Inferior parietal cortex (tissue), 1 donor: ENCODE results near the gene ICAM4.
"Not testable (repeated sequence)": the region's sequence is repeated elsewhere in the genome, so short reads cannot be mapped to it uniquely, and the experiment has no call there.

Source experiments
- DNase-seq: peaks from one replicate; pipeline ENCODE4 v3.0.0-alpha.2; 2016; ENCODE audit errors: extremely low spot score

The ICAM4 gene

DNA sequence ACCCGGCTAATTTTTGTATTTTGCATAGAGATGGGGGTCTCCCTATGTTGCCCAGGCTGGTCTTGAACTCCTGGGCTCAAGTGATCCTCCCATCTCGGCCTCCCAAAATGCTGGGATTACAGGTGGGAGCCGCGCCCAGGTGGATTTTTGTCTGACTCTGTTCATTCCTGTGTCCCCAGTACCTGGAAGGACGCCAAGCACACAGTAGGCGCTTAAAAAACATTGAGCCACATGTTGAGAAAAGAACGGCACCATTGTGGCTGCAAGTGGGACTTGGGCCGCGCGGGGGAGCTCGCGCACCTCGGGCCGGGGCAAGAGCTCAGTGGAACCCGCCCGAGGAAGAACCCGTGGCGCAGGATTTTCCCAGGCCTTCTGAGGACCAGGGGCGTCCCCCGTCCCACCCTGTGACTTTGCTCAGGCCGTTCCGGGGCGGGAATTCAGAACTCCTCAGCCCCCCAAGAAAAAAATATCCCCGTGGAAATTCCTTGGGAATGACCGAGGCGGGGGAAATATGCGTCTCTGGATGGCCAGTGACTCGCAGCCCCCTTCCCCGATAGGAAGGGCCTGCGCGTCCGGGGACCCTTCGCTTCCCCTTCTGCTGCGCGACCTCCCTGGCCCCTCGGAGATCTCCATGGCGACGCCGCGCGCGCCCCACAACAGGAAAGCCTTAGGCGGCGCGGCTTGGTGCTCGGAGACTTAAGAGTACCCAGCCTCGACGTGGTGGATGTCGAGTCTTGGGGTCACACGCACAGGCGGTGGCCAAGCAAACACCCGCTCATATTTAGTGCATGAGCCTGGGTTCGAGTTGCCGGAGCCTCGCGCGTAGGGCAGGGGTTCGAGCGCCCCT lies 17.2 kb upstream of the ICAM4 start:
- peak; percentile 69 for DNase-seq

DNA sequence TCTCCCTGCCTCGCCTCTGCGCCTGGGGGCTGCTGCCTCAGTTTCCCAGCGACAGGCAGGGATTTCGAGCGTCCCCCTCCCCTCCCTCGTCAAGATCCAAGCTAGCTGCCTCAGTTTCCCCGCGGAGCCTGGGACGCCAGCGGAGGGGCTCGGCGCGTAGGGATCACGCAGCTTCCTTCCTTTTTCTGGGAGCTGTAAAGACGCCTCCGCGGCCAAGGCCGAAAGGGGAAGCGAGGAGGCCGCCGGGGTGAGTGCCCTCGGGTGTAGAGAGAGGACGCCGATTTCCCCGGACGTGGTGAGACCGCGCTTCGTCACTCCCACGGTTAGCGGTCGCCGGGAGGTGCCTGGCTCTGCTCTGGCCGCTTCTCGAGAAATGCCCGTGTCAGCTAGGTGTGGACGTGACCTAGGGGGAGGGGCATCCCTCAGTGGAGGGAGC lies 16.6 kb upstream of the ICAM4 start:
- DNase-seq: no peak

DNA sequence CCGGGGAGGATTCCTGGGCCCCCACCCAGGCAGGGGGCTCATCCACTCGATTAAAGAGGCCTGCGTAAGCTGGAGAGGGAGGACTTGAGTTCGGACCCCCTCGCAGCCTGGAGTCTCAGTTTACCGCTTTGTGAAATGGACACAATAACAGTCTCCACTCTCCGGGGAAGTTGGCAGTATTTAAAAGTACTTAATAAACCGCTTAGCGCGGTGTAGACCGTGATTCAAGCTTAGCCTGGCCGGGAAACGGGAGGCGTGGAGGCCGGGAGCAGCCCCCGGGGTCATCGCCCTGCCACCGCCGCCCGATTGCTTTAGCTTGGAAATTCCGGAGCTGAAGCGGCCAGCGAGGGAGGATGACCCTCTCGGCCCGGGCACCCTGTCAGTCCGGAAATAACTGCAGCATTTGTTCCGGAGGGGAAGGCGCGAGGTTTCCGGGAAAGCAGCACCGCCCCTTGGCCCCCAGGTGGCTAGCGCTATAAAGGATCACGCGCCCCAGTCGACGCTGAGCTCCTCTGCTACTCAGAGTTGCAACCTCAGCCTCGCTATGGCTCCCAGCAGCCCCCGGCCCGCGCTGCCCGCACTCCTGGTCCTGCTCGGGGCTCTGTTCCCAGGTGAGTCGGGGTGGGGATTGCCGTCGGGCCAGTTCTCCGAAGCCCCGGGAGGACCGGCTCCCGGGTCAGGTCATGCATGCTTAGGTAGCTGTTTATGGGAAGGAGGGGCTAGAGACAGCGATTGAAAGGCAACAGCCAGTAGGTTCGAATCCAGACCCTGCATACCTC lies 15.9 kb upstream of the ICAM4 start, which contains the start of gene ICAM1:
ICAM1 (plus strand) TSS at position 505 of the 779 bp plus-strand sequence; CDS start at position 545, 40 bp downstream.
- DNase-seq: no peak

DNA sequence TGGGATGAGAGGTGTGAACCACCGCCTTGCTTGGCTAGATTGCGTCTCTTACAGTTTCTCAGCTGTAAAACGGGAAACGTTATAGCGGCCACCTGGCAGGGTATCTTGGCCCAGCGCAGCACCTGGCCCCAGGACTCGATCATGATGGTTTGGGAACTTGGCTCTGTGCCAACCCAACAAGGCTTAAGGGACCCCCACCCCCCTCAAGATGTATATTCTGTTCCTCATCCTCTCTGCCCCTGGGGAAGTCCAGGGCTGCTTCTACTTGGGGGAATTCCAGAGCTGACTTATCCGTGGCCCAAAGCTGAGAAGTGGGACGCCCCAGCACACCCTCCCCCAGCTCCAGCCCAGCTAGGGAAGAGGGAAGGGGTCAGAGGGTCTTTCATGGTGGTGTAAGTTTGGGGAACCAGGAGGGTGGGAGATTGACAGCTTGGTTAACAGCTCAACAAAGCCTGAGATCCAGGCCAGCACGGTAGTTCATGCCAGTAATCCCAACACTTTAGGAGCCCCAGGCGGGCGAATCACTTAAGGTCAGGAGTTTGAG lies 15.1 kb upstream of the ICAM4 start:
- no peak for DNase-seq

DNA sequence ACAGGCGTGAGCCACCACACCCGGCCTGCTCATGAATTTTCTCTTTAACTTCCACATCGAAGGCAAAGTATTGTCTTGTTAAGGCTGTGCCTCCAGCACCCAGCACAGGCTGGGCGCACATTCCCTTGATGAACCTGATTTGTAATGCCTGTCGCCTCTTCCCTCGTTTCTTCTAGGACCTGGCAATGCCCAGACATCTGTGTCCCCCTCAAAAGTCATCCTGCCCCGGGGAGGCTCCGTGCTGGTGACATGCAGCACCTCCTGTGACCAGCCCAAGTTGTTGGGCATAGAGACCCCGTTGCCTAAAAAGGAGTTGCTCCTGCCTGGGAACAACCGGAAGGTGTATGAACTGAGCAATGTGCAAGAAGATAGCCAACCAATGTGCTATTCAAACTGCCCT lies 12.2 kb upstream of the ICAM4 start:
- DNase-seq: no peak

DNA sequence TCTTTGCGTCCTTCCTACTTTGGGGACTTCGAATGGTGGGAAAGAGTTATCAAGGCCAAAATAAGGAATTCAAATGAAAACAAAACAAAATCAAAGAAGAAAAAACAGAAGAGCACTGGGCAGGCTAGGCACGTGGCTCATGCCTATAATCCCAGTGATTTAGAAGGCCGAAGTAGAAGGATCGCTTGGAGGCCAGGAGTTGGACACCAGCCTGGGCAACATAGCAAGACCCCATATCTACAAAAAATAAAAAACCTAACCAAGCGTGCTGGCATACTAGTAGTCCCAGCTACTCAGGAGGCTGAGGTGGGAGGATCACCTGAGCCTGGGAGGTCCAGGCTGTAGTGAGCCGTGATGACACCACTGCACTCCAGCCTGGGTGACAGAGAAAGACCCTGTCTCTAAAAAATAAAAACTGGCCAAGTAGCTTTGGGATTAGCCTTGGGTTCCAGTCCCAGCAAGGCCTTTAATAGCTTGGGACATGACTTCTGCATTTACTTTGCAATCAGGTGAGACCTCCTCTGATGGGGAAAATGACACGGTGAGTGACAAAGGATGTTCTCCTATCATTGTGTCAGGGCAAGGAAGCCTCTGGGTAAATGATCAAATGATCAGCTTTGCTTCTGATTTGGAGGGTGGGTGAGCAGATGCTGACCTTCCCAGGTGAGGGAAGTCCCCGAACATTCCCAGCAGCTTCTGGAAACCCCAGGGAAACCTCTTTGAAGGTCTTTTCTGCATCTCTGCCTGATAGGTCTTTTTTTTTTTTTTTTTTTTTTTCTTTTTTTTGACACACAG lies 8.8 kb upstream of the ICAM4 start:
- no peak for DNase-seq

DNA sequence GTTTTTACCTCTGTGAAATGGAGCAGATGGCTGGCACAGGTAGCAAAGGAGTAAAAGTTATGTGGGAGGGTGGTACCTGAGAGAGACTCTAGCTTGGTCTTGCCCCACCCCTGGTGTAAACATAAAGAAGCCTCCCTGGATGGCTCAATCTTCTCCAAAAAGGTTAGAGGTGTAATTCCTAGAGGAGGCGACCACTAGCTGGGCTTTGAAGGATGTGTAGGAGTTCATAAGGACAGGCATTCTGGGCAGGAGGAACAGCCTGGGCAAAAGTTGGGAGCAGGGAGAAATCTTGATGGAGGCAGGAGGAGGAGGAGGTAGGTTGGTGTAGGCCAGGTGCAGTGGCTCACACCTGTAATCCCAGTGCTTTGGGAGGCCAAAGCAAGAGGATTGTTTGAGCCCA lies 7.8 kb upstream of the ICAM4 start:
- DNase-seq: no peak

DNA sequence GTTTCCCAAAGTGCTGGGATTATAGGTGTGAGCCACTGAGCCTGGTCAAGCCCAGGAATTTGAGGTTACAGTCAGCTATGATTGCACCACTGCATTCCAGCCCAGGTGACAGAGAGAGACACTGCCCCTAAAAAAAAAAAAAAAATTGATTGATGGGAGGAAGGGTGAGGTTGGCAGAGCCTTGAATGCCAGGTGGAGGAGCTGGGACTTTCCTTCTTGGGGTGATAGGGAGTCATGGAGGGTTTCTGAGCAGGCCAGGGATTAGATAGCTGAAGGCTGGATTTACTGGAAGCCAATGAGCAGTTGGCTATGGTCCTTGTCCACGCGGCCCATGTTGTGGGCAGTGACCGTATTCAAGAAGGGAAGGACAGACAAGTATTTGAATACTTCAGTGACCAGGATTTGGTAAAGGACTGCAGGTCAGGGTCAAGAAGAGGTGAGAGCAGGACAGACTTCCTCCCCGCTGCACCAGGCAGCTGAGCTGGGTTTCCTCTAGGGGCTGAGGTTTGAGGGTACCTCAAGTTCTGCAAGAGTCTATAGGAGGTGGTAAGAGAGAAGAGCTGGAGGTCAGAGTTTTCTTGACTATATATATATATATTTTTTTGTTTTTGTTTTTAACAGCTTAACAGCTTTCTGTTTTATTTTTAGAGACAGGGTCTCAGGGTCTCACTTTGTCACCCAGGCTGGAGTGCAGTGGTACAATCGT lies 6.9 kb upstream of the ICAM4 start:
- DNase-seq: no peak

DNA sequence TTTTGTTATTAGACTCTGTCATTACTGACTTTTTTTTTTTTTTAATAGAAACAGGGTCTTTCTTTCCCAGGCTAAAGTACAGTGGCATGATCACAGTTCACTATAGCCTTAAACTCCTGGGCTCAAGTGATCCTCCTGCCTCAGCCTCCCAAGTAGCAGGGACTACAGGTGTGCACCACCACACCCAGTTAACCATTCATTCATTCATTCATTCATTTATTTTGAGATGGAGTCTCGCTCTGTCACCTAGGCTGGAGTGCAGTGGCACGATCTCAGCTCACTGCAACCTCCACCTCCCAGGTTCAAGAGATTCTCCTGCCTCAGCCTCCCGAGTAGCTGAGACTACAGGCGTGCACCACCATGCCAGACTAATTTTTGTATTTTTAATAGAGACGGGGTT lies 4.7 kb upstream of the ICAM4 start:
- DNase-seq: not testable (repeated sequence)

DNA sequence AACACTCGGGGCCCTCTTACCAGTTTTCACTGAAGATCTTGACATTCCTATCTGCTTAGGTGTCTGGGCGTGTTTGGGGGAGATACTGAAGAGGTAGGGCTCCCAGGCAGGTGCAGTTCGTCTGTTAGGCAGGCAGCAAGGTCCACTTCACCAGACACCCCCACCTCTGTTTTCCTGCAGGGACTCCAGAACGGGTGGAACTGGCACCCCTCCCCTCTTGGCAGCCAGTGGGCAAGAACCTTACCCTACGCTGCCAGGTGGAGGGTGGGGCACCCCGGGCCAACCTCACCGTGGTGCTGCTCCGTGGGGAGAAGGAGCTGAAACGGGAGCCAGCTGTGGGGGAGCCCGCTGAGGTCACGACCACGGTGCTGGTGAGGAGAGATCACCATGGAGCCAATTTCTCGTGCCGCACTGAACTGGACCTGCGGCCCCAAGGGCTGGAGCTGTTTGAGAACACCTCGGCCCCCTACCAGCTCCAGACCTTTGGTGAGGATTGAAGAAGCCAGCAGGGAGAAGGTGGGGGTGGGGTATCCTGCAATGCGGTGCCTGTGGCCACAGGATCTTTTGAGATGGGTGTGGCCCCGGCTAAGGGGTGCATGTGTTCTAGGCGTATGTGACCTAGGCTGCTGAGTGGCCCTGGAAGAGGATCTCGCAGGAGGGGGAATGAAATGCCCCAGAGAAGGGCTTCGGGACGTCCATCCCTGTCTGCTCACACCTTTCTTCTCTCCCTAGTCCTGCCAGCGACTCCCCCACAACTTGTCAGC lies 3.3 kb upstream of the ICAM4 start:
- DNase-seq: no peak

DNA sequence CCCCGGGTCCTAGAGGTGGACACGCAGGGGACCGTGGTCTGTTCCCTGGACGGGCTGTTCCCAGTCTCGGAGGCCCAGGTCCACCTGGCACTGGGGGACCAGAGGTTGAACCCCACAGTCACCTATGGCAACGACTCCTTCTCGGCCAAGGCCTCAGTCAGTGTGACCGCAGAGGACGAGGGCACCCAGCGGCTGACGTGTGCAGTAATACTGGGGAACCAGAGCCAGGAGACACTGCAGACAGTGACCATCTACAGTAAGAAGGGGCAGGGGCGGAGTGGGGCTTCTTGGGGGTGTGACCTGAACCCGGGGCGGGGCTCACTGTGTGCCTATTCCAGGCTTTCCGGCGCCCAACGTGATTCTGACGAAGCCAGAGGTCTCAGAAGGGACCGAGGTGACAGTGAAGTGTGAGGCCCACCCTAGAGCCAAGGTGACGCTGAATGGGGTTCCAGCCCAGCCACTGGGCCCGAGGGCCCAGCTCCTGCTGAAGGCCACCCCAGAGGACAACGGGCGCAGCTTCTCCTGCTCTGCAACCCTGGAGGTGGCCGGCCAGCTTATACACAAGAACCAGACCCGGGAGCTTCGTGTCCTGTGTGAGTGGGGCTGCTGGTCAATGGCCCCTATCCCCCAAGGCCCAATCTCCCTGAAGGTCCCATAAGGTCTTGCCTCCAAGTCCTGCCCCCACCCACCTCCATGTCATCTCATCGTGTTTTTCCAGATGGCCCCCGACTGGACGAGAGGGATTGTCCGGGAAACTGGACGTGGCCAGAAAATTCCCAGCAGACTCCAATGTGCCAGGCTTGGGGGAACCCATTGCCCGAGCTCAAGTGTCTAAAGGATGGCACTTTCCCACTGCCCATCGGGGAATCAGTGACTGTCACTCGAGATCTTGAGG lies 2.4 kb upstream of the ICAM4 start:
- DNase-seq: no peak

DNA sequence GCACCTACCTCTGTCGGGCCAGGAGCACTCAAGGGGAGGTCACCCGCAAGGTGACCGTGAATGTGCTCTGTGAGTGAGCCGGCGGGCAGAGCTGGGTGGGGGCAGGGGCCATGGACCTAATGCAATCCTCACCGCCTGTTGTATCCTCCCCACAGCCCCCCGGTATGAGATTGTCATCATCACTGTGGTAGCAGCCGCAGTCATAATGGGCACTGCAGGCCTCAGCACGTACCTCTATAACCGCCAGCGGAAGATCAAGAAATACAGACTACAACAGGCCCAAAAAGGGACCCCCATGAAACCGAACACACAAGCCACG lies 1.8 kb upstream of the ICAM4 start:
- no peak for DNase-seq

DNA sequence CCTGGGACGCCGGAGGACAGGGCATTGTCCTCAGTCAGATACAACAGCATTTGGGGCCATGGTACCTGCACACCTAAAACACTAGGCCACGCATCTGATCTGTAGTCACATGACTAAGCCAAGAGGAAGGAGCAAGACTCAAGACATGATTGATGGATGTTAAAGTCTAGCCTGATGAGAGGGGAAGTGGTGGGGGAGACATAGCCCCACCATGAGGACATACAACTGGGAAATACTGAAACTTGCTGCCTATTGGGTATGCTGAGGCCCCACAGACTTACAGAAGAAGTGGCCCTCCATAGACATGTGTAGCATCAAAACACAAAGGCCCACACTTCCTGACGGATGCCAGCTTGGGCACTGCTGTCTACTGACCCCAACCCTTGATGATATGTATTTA lies 1.4 kb upstream of the ICAM4 start:
- DNase-seq: no peak

DNA sequence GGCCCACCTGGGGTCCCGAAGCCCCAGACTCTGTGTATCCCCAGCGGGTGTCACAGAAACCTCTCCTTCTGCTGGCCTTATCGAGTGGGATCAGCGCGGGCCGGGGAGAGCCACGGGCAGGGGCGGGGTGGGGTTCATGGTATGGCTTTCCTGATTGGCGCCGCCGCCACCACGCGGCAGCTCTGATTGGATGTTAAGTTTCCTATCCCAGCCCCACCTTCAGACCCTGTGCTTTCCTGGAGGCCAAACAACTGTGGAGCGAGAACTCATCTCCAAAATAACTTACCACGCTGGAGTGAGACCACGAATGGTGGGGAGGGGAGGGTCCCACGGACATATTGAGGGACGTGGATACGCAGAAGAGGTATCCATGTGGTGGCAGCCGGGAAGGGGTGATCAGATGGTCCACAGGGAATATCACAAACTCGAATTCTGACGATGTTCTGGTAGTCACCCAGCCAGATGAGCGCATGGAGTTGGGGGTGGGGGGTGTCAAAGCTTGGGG lies 2.0 kb downstream of the ICAM4 start:
- DNase-seq: no peak

DNA sequence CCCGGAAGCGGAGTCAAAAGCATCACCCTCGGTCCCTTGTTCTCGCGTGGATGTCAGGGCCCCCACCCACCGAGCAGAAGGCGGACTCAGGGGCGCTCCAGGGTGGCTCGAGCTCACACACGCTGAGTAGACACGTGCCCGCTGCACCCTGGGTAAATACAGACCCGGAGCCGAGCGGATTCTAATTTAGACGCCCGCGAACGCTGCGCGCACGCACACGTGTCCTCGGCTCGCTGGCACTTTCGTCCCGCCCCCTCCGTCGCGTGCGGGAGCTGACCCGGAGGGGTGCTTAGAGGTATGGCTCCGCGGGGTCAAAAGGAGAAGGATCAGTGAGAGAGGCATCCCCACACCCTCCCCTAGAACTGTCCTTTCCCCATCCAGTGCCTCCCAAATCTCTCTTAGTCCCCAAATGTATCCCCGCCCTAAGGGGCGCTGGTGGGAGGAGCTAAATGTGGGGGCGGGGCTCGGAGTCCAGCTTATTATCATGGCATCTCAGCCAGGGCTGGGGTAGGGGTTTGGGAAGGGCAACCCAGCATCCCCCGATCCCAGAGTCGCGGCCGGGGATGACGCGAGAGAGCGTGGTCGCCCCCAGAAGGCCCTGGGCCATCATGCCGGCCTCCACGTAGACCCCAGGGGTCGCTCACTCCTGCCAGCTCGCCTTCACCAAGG lies 2.5 kb downstream of the ICAM4 start:
- peak; percentile 49 for DNase-seq

DNA sequence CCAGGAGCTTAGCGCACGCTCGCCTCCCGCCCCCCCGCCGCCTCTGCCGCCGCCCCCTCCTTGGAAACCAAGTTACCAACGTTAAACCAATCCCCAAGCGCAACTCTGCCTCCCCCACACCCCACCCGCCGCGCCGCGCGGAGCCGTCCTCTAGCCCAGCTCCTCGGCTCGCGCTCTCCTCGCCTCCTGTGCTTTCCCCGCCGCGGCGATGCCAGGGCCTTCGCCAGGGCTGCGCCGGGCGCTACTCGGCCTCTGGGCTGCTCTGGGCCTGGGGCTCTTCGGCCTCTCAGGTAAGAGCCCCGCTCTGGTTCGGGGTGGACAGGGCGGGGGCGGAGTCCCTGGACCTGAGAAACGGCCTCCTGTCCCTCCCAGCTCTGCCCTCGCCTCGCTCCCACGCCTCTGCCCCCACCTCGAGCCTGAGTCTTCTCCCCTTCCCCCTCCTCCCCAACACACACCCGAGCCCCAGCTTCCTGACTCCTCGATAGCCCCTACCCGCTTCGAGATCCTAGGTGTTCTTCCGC lies 3.1 kb downstream of the ICAM4 start, which contains the start of gene ICAM5:
ICAM5 (plus strand) TSS at position 117 of the 521 bp plus-strand sequence; CDS start at position 209, 92 bp downstream.
- no peak for DNase-seq

DNA sequence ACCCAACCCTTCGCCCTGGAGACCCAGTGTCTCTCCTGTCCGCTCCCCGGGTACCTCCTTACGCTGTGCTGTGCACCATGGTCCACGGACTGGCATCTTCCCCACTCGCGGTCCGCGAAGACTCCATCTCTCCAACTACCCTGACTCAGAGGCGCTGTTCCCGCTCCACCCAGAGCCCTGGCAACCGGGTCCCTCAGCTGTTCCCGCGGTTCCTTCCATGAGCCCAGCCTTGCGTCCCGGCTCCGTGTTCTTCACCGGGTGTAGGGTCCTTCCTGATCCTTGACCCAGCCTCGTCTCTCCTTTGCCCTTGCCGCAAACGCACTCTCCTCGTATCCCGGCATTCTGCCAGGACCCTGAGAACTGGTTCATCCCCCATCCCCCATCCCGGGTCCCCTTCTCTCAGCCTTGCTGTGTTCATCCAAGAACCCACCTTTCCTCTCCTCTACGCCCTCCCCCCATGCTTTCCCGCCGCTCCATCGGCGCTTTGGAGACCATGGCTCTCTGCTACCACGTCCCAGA lies 3.7 kb downstream of the ICAM4 start:
- DNase-seq: no peak

DNA sequence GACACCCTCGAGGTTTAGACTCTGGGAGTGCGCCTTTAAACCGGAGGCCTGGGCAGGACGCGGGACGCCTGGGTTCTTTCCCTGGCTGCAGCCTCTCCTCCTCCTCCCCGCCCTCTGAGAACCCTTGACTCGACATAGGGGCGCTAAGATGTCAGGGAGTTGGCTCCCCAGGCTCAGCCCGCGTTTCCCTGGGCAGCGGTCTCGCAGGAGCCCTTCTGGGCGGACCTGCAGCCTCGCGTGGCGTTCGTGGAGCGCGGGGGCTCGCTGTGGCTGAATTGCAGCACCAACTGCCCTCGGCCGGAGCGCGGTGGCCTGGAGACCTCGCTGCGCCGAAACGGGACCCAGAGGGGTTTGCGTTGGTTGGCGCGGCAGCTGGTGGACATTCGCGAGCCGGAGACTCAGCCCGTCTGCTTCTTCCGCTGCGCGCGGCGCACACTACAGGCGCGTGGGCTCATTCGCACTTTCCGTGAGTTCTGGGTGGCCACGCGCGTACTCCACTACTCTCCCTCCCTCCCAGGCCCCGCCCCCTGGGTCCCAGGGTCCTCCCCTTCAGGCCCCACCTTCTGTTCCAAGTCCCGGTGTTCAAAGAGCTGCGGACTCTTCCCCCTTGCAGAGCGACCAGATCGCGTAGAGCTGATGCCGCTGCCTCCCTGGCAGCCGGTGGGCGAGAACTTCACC lies 4.3 kb downstream of the ICAM4 start:
- DNase-seq: no peak
